ENCODE measurements around the gene OR52E8.

Gene OR52E8

GRCh38 chr11:5857590-5857989, at the start of gene OR52E8:
Gene OR52E8 (minus strand): TSS chr11:5857690. CDS start chr11:5857690, 0 bp downstream.
- DNase-seq = no peak

GRCh38 chr11:5899534-5899933, 42.0 kb upstream of the OR52E8 start:
- DNase-seq = no peak

GRCh38 chr11:5892908-5893307, 35.4 kb upstream of the OR52E8 start, which contains the start of gene OR52E5:
Gene OR52E5 (plus strand): TSS chr11:5893208. CDS start chr11:5900777, 7,569 bp downstream.
- DNase-seq = no peak

- peak; percentile 5 for DNase-seq
These were observed 33.8 kb upstream of the OR52E8 start for GRCh38 chr11:5891216-5891800.

GRCh38 chr11:5887661-5888060, 30.2 kb upstream of the OR52E8 start:
- DNase-seq = no peak

- no peak for DNase-seq
These were observed 29.7 kb upstream of the OR52E8 start for GRCh38 chr11:5887172-5887571.

GRCh38 chr11:5881756-5882155, 24.3 kb upstream of the OR52E8 start:
- no peak for DNase-seq

- no peak for DNase-seq
These were observed 22.8 kb upstream of the OR52E8 start, which contains the start of gene OR52E4 for GRCh38 chr11:5880329-5880728. Gene OR52E4 (plus strand): TSS chr11:5880629. CDS start chr11:5884293, 3,664 bp downstream.

- no peak for DNase-seq
These were observed 21.1 kb upstream of the OR52E8 start for GRCh38 chr11:5878564-5878963.

- DNase-seq = no peak
These were observed 8.3 kb upstream of the OR52E8 start for GRCh38 chr11:5865826-5866225.

GRCh38 chr11:5851002-5851401, 6.5 kb downstream of the OR52E8 start:
- no peak for DNase-seq

- DNase-seq = no peak
These were observed 9.8 kb downstream of the OR52E8 start for GRCh38 chr11:5847711-5848110.

GRCh38 chr11:5846701-5847100, 10.8 kb downstream of the OR52E8 start:
- no peak for DNase-seq

GRCh38 chr11:5841797-5842196, 15.7 kb downstream of the OR52E8 start, which contains the start of gene OR52E6:
Gene OR52E6 (minus strand): TSS chr11:5841897. CDS start chr11:5841897, 0 bp downstream.
- no peak for DNase-seq

- no peak for DNase-seq
These were observed 19.8 kb downstream of the OR52E8 start for GRCh38 chr11:5837695-5838094.

GRCh38 chr11:5833446-5833845, 24.0 kb downstream of the OR52E8 start:
- no peak for DNase-seq

GRCh38 chr11:5831196-5831829, 26.2 kb downstream of the OR52E8 start:
- DNase-seq = no peak

GRCh38 chr11:5818245-5818886, 39.1 kb downstream of the OR52E8 start:
- no peak for DNase-seq

GRCh38 chr11:5815534-5815933, 42.0 kb downstream of the OR52E8 start:
- DNase-seq = no peak

- DNase-seq = no peak
These were observed 47.3 kb downstream of the OR52E8 start for GRCh38 chr11:5809905-5810795.

GRCh38 chr11:5809122-5809519, 48.4 kb downstream of the OR52E8 start:
- DNase-seq = peak; percentile 0

- DNase-seq = peak; percentile 62
These were observed 48.9 kb downstream of the OR52E8 start, which contains the start of gene OR52N2 for GRCh38 chr11:5808500-5809121. Gene OR52N2 (plus strand): TSS chr11:5808924. CDS start chr11:5820336, 11,412 bp downstream.

Data from fibroblast of skin of right quadriceps (primary cell).